HepG2 (cell line): Measurements from ENCODE around the gene CBL. TPM values are rescaled to one million over a fixed set of nuclear protein-coding genes. Genes with fewer than 3 reads are reported as not detected.

Experiments used
- ATAC-seq: fragments of 200-7000 bp; cut with Tn5 transposase; 3 replicates; pipeline ENCODE4 v1.9.1; 2020; ENCODE audit warnings: mild to moderate bottlenecking, moderate library complexity
- BruUV-seq: library from RNA; stranded (reverse); fragments of 400-500 nt; replicated peaks from 2 replicates; lab custom pipeline; 2021; lab: Mats Ljungman, UMichigan
- CTCF ChIA-PET: fragments of 300-600 bp; formaldehyde crosslinking; extraction: SDS; loops from one replicate; lab custom pipeline; 2021; ENCODE audit warnings: low total read pairs, inconsistent platforms, low intra/inter-chr PET ratio; lab: Yijun Ruan, JAX
- POLR2A ChIA-PET: fragments of 350-600 bp; sonication (Branson Sonifier 250); formaldehyde crosslinking; loops from one replicate; lab custom pipeline; 2020; ENCODE audit warnings: antibody characterized with exemption, inconsistent platforms; lab: Yijun Ruan, JAX
- DNase-seq: peaks from one replicate; pipeline ENCODE4 v3.0.0-alpha.2; 2015; ENCODE audit warnings: low spot score
- FAIRE-seq: peaks from 3 replicates; lab custom pipeline; 2011; peaks lifted over from hg19 to GRCh38; lab: Jason Lieb, UNC
- H2AFZ ChIP-seq: one replicate; pipeline ENCODE4 v1.6.1; 2011; ENCODE audit warnings: low read length, inconsistent platforms
- H3K27ac ChIP-seq: fragments of 300-600 bp; 3 replicates; pipeline ENCODE4 v1.8.0; 2011; ENCODE audit warnings: mixed run types, mild to moderate bottlenecking, mixed read lengths, low read length, inconsistent platforms; ENCODE audit not compliant: insufficient read depth; ENCODE audit errors: extremely low read length
- H3K27me3 ChIP-seq, 2 experiments: fragments of 200-600 bp in 1 of 2; 2 replicates in 1 of 2; 3 replicates in 1 of 2; pipeline versions ENCODE4 v1.6.0 to v1.8.0; 2011; ENCODE audit warnings: low read length in 2 of 2, mild to moderate bottlenecking in 2 of 2, moderate library complexity in 2 of 2, inconsistent platforms in 1 of 2; ENCODE audit not compliant: insufficient read depth in 2 of 2, control insufficient read depth in 1 of 2
- H3K36me3 ChIP-seq, 2 experiments: fragments of 200-600 bp in 1 of 2; replicated peaks in 1 of 2; 2 replicates in 1 of 2; 3 replicates in 1 of 2; pipeline versions ENCODE4 v1.5.1 to v1.8.0; 2011; ENCODE audit warnings: low read length in 2 of 2, inconsistent platforms in 1 of 2; ENCODE audit not compliant: insufficient read depth in 2 of 2, control insufficient read depth in 1 of 2
- H3K4me1 ChIP-seq: 2 replicates; pipeline ENCODE4 v1.5.1; 2012; ENCODE audit warnings: low read length, inconsistent platforms; ENCODE audit not compliant: insufficient read depth
- H3K4me2 ChIP-seq: 2 replicates; pipeline ENCODE4 v1.6.0; 2011; ENCODE audit warnings: low read depth, low read length, inconsistent platforms
- H3K4me3 ChIP-seq, 3 experiments: fragments of 200-600 bp in 1 of 3; sonication (generic), shearing (Covaris generic) in 1 of 3; replicated peaks in 1 of 3; 2 replicates each; pipeline ENCODE4 v1.5.1; 2011 to 2016; ENCODE audit warnings: low read length in 3 of 3, inconsistent platforms in 2 of 3, low read depth in 2 of 3, mild to moderate bottlenecking in 2 of 3, control low read depth in 1 of 3, mixed read lengths in 1 of 3; ENCODE audit not compliant: insufficient read depth in 1 of 3
- H3K79me2 ChIP-seq: one replicate; pipeline ENCODE4 v1.6.1; 2011; ENCODE audit warnings: low read length, inconsistent platforms; ENCODE audit not compliant: insufficient read depth
- H3K9ac ChIP-seq: 2 replicates; pipeline ENCODE4 v1.6.0; 2011; ENCODE audit warnings: mild to moderate bottlenecking, low read depth, low read length, inconsistent platforms; ENCODE audit not compliant: insufficient read depth
- H3K9me3 ChIP-seq: 2 replicates; pipeline ENCODE4 v1.5.1; 2012; ENCODE audit warnings: mild to moderate bottlenecking, low read length
- H4K20me1 ChIP-seq: 2 replicates; pipeline ENCODE4 v1.6.0; 2011; ENCODE audit warnings: inconsistent platforms, mild to moderate bottlenecking, low read length, moderate library complexity; ENCODE audit not compliant: insufficient read depth
- DNMT3B ChIP-seq: conservative IDR thresholded peaks from 2 replicates; pipeline ENCODE4 v1.6.1; 2016; ENCODE audit warnings: missing biosample characterization, control low read depth
- JUNB ChIP-seq: sonication (generic); formaldehyde crosslinking; IDR thresholded peaks from 2 replicates; pipeline ENCODE4 v1.8.0; 2022; ENCODE audit warnings: missing genetic modification reagents, mild to moderate bottlenecking, borderline replicate concordance
- MAFK ChIP-seq, 2 experiments: IDR thresholded peaks in 1 of 2; conservative IDR thresholded peaks in 1 of 2; 2 replicates each; pipeline ENCODE4 v1.6.1; 2011; ENCODE audit warnings: improper control_type of control experiment in 2 of 2, low read length in 2 of 2
- MBNL3 ChIP-seq: fragments of 250-450 bp; sonication (Bioruptor Pico); conservative IDR thresholded peaks from 2 replicates; pipeline ENCODE4 v1.8.0; 2022; ENCODE audit warnings: mild to moderate bottlenecking, inconsistent platforms
- ONECUT2 ChIP-seq: sonication (generic); formaldehyde crosslinking; IDR thresholded peaks from 2 replicates; pipeline ENCODE4 v1.4.0; 2020; ENCODE audit warnings: missing genetic modification reagents
- SIX4 ChIP-seq: sonication (generic); formaldehyde crosslinking; IDR thresholded peaks from 2 replicates; pipeline ENCODE4 v1.4.0; 2020; ENCODE audit warnings: missing genetic modification reagents
- SMARCC2 ChIP-seq: fragments of 450-650 bp; IDR thresholded peaks from 2 replicates; pipeline ENCODE4 v1.6.1; 2017; ENCODE audit warnings: antibody characterized with exemption, mild to moderate bottlenecking
- ZNF607 ChIP-seq: sonication (generic); formaldehyde crosslinking; IDR thresholded peaks from 2 replicates; pipeline ENCODE4 v1.5.1; 2020; ENCODE audit warnings: missing genetic modification reagents, mild to moderate bottlenecking, borderline replicate concordance
- WGBS: methylation state at CpG from one replicate; pipeline ENCODE4 v1.1.6; 2017; ENCODE audit warnings: low lambda C conversion rate; 5-methylcytosine and 5-hydroxymethylcytosine counted together
- in situ Hi-C: cut with HindIII; loops from 2 replicates; pipeline ENCODE4 v1.10.0; 2017; ENCODE audit warnings: low pct_unique_long_range_greater_than_20kb; ENCODE audit not compliant: extremely low pct_ligation_motif_present
- intact Hi-C: fragments of 100-400 bp; cut with micrococcal nuclease; formaldehyde crosslinking; loops from one replicate; pipeline ENCODE4 v1.10.0; 2022; ENCODE audit not compliant: unreplicated experiment
- polyA plus RNA-seq, 8 experiments: library from polyadenylated mRNA; depleted of rRNA in 3 of 8; stranded (reverse) in 7 of 8; unstranded in 1 of 8; fragments of >200 nt; fragmentation: Illumina TruSeq in 4 of 8; extraction: Trizol in 4 of 8; gene quantifications; 2 replicates each; pipeline versions ENCODE4 v1.2.1 to v1.2.3, GENCODE V29; 2011 to 2016; ENCODE audit warnings: low read depth in 4 of 8, missing spikeins in 1 of 8, mixed read lengths in 1 of 8; ENCODE audit not compliant: insufficient read depth in 1 of 8
- total RNA-seq, 5 experiments: library from RNA; depleted of rRNA; stranded (reverse); fragments of >200 nt; fragmentation: Illumina TruSeq; extraction: Trizol; gene quantifications; 2 replicates each; pipeline ENCODE4 v1.2.3, GENCODE V29; 2016; ENCODE audit warnings: low read depth in 1 of 5
- TF ChIP-seq, protein P1 (sequence below): fragments of 450-650 bp; IDR thresholded peaks from 2 replicates; pipeline ENCODE4 v1.6.1; 2016

CBL gene
- total and polyA plus RNA-seq, 2 of the 13 experiments (the other 11 are each of a cell fraction or from before 2014, with no cell fraction given), result 6.6 to 7.4 TPM

DNA sequence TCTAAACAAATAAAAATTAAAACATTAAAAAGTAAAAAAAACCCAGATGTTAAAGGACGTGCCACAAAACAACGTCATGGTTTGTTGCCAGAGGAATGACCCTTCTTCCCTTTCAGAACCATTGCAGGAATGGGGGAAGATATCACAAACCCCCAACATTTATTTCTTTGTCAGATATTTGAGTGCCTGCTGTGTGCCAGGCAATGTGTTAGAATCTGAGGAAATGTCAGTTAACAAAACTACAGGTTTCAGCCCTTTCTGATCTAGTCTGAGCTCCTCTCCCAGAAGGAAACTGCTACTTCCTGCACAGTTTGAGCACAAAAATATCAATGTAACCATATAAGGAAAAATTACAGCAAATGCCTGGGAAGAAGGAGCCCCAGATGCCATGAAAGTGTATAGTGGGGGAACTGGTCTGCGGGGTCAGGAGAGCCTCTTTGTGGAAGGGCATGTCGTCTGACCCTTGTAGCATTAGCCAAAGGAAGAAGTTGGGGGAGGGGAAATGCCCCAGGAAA lies 27.9 kb upstream of the CBL start:
- H4K20me1 ChIP-seq, result no peaks in the 10 kb centered on the region
- no peak overlapping the region for H3K9ac ChIP-seq
- FAIRE-seq (no peak), ATAC-seq (no peak), DNase-seq (no peak)
- no peak overlapping the region for H3K4me2 ChIP-seq
- H2AFZ ChIP-seq, result no peak overlapping the region
- H3K27ac ChIP-seq, result no peak overlapping the region
- ChIA-PET POLR2A (interaction anchor here (1.0 to 1.2 kb wide), 2 partner anchors 9 to 10 kb away, joined by 3 to 4 read pairs; partner anchors contain the start of gene NLRX1), CTCF (no interaction called here)
- in situ Hi-C loops (no loop called here), intact Hi-C loops (no loop called here)
- no peaks in the 10 kb centered on the region for H3K27me3 ChIP-seq
- TF ChIP-seq ONECUT2 (CRISPR knock-in tag), result no peak
- no peak for TF ChIP-seq JUNB (CRISPR knock-in tag)
- TF ChIP-seq MBNL3 (CRISPR knock-in tag), result no peak
- TF ChIP-seq, protein P1, sequence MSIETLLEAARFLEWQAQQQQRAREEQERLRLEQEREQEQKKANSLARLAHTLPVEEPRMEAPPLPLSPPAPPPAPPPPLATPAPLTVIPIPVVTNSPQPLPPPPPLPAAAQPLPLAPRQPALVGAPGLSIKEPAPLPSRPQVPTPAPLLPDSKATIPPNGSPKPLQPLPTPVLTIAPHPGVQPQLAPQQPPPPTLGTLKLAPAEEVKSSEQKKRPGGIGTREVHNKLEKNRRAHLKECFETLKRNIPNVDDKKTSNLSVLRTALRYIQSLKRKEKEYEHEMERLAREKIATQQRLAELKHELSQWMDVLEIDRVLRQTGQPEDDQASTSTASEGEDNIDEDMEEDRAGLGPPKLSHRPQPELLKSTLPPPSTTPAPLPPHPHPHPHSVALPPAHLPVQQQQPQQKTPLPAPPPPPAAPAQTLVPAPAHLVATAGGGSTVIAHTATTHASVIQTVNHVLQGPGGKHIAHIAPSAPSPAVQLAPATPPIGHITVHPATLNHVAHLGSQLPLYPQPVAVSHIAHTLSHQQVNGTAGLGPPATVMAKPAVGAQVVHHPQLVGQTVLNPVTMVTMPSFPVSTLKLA, result no peak
- no peak for TF ChIP-seq SIX4 (CRISPR knock-in tag)
- TF ChIP-seq MAFK (conservative IDR thresholded peaks at IDR 0.05 in 1 of 2, IDR thresholded peaks at IDR 0.05 in 1 of 2; ENCODE audit: low read length in 2 of 2), result no peak
- no peak for TF ChIP-seq ZNF607 (CRISPR knock-in tag)
- TF ChIP-seq DNMT3B, result no peak
- no peak for TF ChIP-seq SMARCC2
- no peak overlapping the region for H3K4me3 ChIP-seq
- no peaks in the 10 kb centered on the region for H3K79me2 ChIP-seq
- 95% methylated on average over 4 of the region's 4 CpGs for WGBS
- no peaks in the 10 kb centered on the region for H3K9me3 ChIP-seq
- H3K4me1 ChIP-seq, result no peaks in the 10 kb centered on the region
- BruUV-seq, result no TSS peak
- H3K36me3 ChIP-seq, result peaks cover 5 to 13% of the 10 kb centered on the region in 2 experiments; a peak in 3 of 5 replicates
